Measurements from ENCODE around the gene MT1B.

Gene MT1B

DNA sequence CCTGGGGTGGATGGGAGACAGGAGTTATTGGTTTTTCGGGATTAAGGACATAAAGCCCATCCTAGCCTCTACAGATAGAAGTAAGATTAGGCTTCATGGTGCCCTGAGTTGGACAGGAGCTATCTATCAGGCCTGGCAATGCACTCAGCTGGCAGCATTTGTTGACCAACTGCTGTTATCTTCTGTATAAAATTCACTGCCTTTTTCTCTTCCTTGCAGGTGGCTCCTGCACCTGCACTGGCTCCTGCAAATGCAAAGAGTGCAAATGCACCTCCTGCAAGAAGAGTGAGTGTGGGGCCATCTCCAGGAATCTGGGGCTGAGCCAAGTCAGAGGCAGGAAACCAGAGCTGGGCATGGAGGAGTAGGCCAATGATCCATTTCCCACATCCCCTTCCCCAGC lies 12.6 kb upstream of the MT1B start:
- H3K9me3 Mint-ChIP-seq, result no peaks in the 10 kb centered on the region
- H3K27ac Mint-ChIP-seq, result no peak overlapping the region
- TF ChIP-seq, protein P1, sequence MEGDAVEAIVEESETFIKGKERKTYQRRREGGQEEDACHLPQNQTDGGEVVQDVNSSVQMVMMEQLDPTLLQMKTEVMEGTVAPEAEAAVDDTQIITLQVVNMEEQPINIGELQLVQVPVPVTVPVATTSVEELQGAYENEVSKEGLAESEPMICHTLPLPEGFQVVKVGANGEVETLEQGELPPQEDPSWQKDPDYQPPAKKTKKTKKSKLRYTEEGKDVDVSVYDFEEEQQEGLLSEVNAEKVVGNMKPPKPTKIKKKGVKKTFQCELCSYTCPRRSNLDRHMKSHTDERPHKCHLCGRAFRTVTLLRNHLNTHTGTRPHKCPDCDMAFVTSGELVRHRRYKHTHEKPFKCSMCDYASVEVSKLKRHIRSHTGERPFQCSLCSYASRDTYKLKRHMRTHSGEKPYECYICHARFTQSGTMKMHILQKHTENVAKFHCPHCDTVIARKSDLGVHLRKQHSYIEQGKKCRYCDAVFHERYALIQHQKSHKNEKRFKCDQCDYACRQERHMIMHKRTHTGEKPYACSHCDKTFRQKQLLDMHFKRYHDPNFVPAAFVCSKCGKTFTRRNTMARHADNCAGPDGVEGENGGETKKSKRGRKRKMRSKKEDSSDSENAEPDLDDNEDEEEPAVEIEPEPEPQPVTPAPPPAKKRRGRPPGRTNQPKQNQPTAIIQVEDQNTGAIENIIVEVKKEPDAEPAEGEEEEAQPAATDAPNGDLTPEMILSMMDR (IDR thresholded peaks at IDR 0.05; ENCODE audit: unreplicated experiment in 3 of 3), result no peak
- H3K27me3 Mint-ChIP-seq (ENCODE audit: low read depth), result peaks cover 100% of the 10 kb centered on the region
- no peaks in the 10 kb centered on the region for H3K36me3 Mint-ChIP-seq (ENCODE audit: low read depth)
- no peak overlapping the region for H3K4me3 Mint-ChIP-seq
- peaks cover 4% of the 10 kb centered on the region for H3K4me1 Mint-ChIP-seq

DNA sequence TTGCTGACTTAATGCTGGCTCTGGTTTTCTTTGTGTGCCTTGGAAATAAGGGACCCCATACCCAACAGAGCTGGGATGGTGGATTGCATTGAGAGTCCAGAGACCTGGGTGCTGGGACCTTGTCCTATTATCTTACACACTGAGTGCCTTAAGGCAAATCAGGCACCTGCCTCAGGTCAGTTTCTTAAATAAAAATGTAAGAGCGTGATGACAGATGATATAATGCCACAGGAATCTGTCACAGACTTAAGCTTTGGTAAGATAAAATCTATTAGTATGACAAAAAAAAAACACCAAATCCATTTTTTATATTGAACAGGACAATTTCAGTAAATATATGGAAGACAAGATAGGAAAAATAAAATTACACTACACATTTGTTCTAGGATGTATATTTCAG lies 11.6 kb upstream of the MT1B start:
- Mint-ChIP-seq H3K27ac (no peak overlapping the region), H3K4me3 (no peak overlapping the region), H3K36me3 (ENCODE audit: low read depth) (no peaks in the 10 kb centered on the region), H3K9me3 (no peaks in the 10 kb centered on the region), H3K4me1 (peaks cover 4% of the 10 kb centered on the region), H3K27me3 (ENCODE audit: low read depth) (peaks cover 100% of the 10 kb centered on the region)
- TF ChIP-seq, protein P1 (IDR thresholded peaks at IDR 0.05; ENCODE audit: unreplicated experiment in 3 of 3), result no peak

DNA sequence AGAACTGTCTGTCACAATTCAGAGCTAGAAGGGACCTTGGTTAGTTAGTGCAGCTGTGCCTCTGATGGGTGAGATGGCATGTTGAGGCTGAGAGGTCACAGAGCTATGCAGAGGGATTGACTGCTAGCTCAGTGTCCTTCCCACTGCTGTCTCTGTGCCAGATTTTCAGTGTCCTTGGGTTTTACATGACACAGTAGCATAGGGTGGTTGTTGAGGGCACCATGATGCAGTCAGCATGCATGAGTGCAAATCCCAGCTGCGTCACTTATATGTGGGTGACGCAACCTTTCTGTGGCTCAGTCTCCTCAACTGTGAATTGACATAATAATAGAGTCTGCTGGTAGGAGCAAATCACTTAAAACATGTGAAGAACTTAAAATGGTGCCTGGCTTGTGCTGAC lies 10.5 kb upstream of the MT1B start:
- Mint-ChIP-seq H3K27me3 (ENCODE audit: low read depth) (peaks cover 100% of the 10 kb centered on the region), H3K36me3 (ENCODE audit: low read depth) (no peaks in the 10 kb centered on the region), H3K27ac (no peak overlapping the region), H3K9me3 (no peaks in the 10 kb centered on the region), H3K4me1 (peaks cover 4% of the 10 kb centered on the region), H3K4me3 (no peak overlapping the region)
- TF ChIP-seq, protein P1 (IDR thresholded peaks at IDR 0.05; ENCODE audit: unreplicated experiment in 3 of 3), result no peak

DNA sequence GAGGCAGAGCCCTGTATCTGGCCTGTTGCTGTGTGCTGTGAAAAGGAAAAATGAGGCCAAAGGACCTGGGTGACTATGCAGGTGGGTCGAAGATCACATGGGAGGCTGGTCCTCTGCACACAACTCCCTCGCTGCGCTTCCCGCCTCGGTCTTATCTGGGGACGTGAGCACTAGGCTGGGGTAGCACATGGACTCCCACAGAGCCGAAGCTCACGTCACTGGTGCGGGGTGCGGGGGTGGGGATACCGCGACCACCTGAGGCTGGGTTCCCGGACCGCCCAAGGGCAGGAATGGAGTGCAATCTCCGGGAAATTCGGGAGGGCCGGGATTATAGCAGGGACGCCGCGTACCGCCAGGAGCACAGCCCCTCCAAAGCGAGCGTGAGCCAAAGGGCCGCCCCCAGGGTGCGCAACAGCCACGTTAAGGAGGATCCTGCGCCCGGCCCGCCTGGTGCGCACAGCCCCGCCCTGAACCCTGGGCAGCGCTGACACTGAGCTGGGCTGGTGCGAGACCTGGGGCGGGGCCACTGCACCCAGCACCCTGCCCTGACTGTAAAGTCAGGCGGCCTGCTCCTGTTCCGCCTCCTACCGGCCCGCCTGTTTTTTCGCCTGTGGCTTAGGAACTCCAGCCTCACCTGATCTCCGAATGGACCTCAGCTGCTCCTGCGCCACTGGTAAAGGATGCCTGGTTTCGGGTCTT lies 8.5 kb upstream of the MT1B start:
- no peaks in the 10 kb centered on the region for H3K36me3 Mint-ChIP-seq (ENCODE audit: low read depth)
- no peaks in the 10 kb centered on the region for H3K4me1 Mint-ChIP-seq
- TF ChIP-seq, protein P1 (IDR thresholded peaks at IDR 0.05; ENCODE audit: unreplicated experiment in 3 of 3), result peak in 2 of 3 experiments; percentile 12 to 14
- H3K9me3 Mint-ChIP-seq, result no peaks in the 10 kb centered on the region
- H3K27ac Mint-ChIP-seq, result no peak overlapping the region
- H3K27me3 Mint-ChIP-seq (ENCODE audit: low read depth), result peaks cover 100% of the 10 kb centered on the region
- H3K4me3 Mint-ChIP-seq, result peak overlapping the region; percentile 29 to 42 (median 36)

DNA sequence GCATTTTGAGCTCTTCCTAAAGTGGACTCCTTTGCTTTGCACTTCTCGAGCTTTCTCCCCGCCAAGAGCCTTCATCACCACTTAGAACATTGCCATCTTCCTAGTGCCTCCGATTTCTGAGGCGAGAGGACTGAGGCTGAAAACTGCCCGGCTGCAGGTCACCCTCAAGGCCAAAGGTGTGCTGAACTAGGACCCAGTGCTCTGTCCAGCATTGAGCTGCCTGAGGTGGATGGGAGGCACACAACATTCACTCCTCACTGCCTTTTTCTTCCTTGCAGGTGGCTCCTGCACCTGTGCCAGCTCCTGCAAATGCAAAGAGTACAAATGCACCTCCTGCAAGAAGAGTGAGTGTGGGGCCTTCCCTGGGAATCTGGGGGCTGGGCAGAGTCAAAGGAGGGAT lies 7.9 kb upstream of the MT1B start:
- Mint-ChIP-seq H3K9me3 (no peaks in the 10 kb centered on the region), H3K36me3 (ENCODE audit: low read depth) (no peaks in the 10 kb centered on the region), H3K4me1 (no peaks in the 10 kb centered on the region), H3K27me3 (ENCODE audit: low read depth) (peaks cover 100% of the 10 kb centered on the region), H3K4me3 (peak overlapping the region in 1 of 3 experiments; percentile 6), H3K27ac (no peak overlapping the region)
- TF ChIP-seq, protein P1 (IDR thresholded peaks at IDR 0.05; ENCODE audit: unreplicated experiment in 3 of 3), result no peak

DNA sequence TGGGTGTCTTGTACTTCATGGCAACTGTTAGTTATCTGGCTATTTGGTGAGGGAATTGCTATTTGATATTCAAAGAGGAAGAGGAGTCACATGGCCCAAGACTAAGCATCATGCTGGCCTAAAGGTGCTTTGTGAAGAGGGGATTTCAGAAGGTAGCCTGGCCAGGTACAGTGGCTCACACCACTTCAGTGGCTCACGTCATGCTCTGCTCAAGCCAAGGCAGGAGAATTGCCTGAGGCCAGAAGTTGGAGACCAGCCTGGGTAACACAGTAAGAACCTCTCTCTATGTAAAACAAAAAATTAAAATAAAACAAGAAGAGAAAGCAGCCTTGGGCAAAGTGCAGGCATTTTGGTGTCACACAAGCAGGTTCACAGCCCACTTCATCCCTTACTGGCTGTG lies 6.4 kb upstream of the MT1B start:
- H3K9me3 Mint-ChIP-seq, result no peaks in the 10 kb centered on the region
- TF ChIP-seq, protein P1 (IDR thresholded peaks at IDR 0.05; ENCODE audit: unreplicated experiment in 3 of 3), result no peak
- H3K4me1 Mint-ChIP-seq, result no peaks in the 10 kb centered on the region
- no peak overlapping the region for H3K27ac Mint-ChIP-seq
- H3K4me3 Mint-ChIP-seq, result no peak overlapping the region
- H3K36me3 Mint-ChIP-seq (ENCODE audit: low read depth), result no peaks in the 10 kb centered on the region
- H3K27me3 Mint-ChIP-seq (ENCODE audit: low read depth), result peaks cover 100% of the 10 kb centered on the region
